ENCODE measurements around the gene RERE. TPM values are rescaled to one million over a fixed set of nuclear protein-coding genes. Genes with fewer than 3 reads are reported as not detected.

RERE gene
- total RNA-seq, 1 donor from 2014 or later: 76.8 TPM

DNA sequence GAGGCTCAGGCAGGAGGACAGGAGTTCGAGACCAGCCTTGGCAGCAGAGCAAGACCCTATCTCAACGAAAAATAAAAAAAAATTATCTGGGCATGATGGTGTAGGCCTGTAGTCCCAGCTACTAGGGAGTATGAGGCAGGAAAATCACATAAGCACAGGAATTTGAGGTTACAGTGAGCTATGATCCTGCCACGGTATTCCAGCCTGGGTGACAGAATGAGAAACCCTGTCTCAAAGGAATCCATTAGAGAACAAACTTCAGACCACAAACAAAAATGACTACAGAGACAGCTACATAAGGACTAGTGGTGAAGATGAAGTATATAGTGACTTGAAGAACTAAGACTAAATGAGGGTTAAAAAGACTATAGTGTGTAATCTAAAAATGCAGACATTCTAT, 233.1 kb downstream of the RERE start:
- H3K27ac Mint-ChIP-seq (ENCODE audit: unreplicated experiment): peak overlapping the region; percentile 53
- H3K9me3 Mint-ChIP-seq (ENCODE audit: unreplicated experiment): no peaks in the 10 kb centered on the region
- DNase-seq (ENCODE audit: extremely low spot score, unreplicated experiment): no peak
- H3K27me3 Mint-ChIP-seq (ENCODE audit: unreplicated experiment): no peaks in the 10 kb centered on the region
- TF ChIP-seq, protein P1, sequence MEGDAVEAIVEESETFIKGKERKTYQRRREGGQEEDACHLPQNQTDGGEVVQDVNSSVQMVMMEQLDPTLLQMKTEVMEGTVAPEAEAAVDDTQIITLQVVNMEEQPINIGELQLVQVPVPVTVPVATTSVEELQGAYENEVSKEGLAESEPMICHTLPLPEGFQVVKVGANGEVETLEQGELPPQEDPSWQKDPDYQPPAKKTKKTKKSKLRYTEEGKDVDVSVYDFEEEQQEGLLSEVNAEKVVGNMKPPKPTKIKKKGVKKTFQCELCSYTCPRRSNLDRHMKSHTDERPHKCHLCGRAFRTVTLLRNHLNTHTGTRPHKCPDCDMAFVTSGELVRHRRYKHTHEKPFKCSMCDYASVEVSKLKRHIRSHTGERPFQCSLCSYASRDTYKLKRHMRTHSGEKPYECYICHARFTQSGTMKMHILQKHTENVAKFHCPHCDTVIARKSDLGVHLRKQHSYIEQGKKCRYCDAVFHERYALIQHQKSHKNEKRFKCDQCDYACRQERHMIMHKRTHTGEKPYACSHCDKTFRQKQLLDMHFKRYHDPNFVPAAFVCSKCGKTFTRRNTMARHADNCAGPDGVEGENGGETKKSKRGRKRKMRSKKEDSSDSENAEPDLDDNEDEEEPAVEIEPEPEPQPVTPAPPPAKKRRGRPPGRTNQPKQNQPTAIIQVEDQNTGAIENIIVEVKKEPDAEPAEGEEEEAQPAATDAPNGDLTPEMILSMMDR (IDR thresholded peaks at IDR 0.05): no peak
- H3K36me3 Mint-ChIP-seq (ENCODE audit: unreplicated experiment): no peaks in the 10 kb centered on the region
- no peak overlapping the region for H3K4me3 Mint-ChIP-seq (ENCODE audit: unreplicated experiment)
- H3K4me1 Mint-ChIP-seq (ENCODE audit: unreplicated experiment): no peaks in the 10 kb centered on the region

DNA sequence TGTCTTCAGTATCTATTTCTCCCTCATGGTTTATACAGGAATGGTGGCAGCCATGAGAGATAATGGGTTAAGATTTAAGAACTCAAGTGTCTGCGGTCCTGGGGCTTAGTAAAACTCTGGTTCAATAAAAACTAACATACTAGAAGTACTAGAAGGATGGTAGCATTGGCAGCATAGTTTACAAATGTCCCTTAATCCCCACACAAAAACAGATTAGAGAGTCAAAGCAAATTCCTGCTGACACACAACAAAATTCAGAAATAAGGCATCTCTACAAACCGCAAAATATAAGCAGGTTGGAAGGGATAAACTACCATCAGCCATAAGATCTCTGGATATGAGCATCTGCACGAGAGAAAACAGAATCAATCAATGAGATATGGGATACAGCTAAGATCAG, 234.4 kb downstream of the RERE start:
- no peaks in the 10 kb centered on the region for H3K4me1 Mint-ChIP-seq (ENCODE audit: unreplicated experiment)
- H3K27me3 Mint-ChIP-seq (ENCODE audit: unreplicated experiment): no peaks in the 10 kb centered on the region
- H3K27ac Mint-ChIP-seq (ENCODE audit: unreplicated experiment): no peak overlapping the region
- no peaks in the 10 kb centered on the region for H3K9me3 Mint-ChIP-seq (ENCODE audit: unreplicated experiment)
- DNase-seq (ENCODE audit: extremely low spot score, unreplicated experiment): no peak
- no peaks in the 10 kb centered on the region for H3K36me3 Mint-ChIP-seq (ENCODE audit: unreplicated experiment)
- TF ChIP-seq, protein P1 (IDR thresholded peaks at IDR 0.05): no peak
- H3K4me3 Mint-ChIP-seq (ENCODE audit: unreplicated experiment): no peak overlapping the region

DNA sequence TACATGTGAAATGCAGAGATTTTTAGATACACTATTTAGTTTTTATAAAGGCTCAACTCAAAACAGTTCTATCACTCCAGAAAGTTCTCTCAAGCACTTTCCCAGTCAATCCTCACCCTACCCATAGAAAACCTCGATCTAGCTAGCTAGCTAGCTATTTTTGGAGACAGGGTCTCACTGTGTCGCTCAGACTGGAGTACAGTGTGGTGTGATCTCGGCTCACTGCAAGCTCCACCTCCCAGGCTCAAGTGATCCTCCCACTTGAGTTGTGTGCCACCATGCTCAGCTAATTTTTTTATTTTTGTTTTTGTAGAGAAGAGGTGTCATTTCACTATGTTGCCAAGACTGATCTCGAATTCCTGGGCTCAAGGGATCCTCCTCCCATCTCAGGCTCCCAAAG, 236.9 kb downstream of the RERE start:
- no peak overlapping the region for H3K4me3 Mint-ChIP-seq (ENCODE audit: unreplicated experiment)
- DNase-seq (ENCODE audit: extremely low spot score, unreplicated experiment): no peak
- H3K4me1 Mint-ChIP-seq (ENCODE audit: unreplicated experiment): peaks cover 2% of the 10 kb centered on the region
- no peaks in the 10 kb centered on the region for H3K9me3 Mint-ChIP-seq (ENCODE audit: unreplicated experiment)
- no peaks in the 10 kb centered on the region for H3K27me3 Mint-ChIP-seq (ENCODE audit: unreplicated experiment)
- TF ChIP-seq, protein P1 (IDR thresholded peaks at IDR 0.05): no peak
- H3K27ac Mint-ChIP-seq (ENCODE audit: unreplicated experiment): no peak overlapping the region
- H3K36me3 Mint-ChIP-seq (ENCODE audit: unreplicated experiment): peaks cover 5% of the 10 kb centered on the region

- no peak for DNase-seq (ENCODE audit: extremely low spot score, unreplicated experiment)
- peaks cover 5% of the 10 kb centered on the region for H3K36me3 Mint-ChIP-seq (ENCODE audit: unreplicated experiment)
- peaks cover 2% of the 10 kb centered on the region for H3K4me1 Mint-ChIP-seq (ENCODE audit: unreplicated experiment)
- no peak overlapping the region for H3K27ac Mint-ChIP-seq (ENCODE audit: unreplicated experiment)
- H3K27me3 Mint-ChIP-seq (ENCODE audit: unreplicated experiment): no peaks in the 10 kb centered on the region
- no peak overlapping the region for H3K4me3 Mint-ChIP-seq (ENCODE audit: unreplicated experiment)
- TF ChIP-seq, protein P1 (IDR thresholded peaks at IDR 0.05): no peak
- no peaks in the 10 kb centered on the region for H3K9me3 Mint-ChIP-seq (ENCODE audit: unreplicated experiment)
Observed at GRCh38 chr1:8578936-8579335, 238.5 kb downstream of the RERE start.

DNA sequence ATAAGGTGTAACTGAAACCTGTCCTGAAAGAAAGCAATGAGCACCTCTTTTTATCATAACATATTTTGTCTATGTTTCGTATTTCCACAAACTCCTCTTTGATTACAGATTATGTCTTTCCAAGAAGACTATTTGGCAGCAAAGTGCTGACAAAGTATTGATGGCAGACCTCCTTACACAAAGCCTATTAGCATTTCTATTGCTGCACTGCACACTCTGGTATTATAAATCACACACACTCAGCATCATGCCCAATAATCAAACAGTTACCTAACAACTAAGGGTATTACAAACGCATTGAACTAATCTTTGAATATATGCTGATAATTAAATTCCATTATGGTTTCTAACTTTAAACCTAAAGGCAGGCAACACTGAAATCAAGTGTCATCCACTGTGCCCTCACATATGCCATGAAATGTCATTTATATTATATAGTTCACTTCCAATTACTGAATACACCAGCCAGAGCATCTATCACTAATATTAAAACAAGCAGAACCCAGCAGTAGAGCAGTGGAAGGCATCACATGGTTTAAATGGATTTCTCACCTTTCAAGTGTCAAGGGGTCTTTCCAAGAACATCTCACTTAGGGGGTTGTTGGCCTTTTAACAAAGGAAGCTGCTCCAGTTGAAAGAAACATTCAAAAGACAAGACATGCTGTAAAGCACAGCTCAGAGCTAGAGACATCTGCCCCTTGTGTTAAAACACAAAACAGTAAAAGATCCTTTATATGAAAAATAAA, 239.1 kb downstream of the RERE start:
- H3K4me1 Mint-ChIP-seq (ENCODE audit: unreplicated experiment): peaks cover 2% of the 10 kb centered on the region
- DNase-seq (ENCODE audit: extremely low spot score, unreplicated experiment): no peak
- no peak overlapping the region for H3K27ac Mint-ChIP-seq (ENCODE audit: unreplicated experiment)
- H3K9me3 Mint-ChIP-seq (ENCODE audit: unreplicated experiment): no peaks in the 10 kb centered on the region
- H3K27me3 Mint-ChIP-seq (ENCODE audit: unreplicated experiment): no peaks in the 10 kb centered on the region
- H3K36me3 Mint-ChIP-seq (ENCODE audit: unreplicated experiment): peaks cover 5% of the 10 kb centered on the region
- H3K4me3 Mint-ChIP-seq (ENCODE audit: unreplicated experiment): no peak overlapping the region
- TF ChIP-seq, protein P1 (IDR thresholded peaks at IDR 0.05): no peak
